GM19438 (cell line): ENCODE data around the gene HSBP1L1.

Experiments used
- ATAC-seq: cut with Tn5 transposase; IDR thresholded peaks from one replicate; pipeline ENCODE4 v1.9.1; 2021; ENCODE audit warnings: low read depth; ENCODE audit not compliant: unreplicated experiment

Gene HSBP1L1

DNA sequence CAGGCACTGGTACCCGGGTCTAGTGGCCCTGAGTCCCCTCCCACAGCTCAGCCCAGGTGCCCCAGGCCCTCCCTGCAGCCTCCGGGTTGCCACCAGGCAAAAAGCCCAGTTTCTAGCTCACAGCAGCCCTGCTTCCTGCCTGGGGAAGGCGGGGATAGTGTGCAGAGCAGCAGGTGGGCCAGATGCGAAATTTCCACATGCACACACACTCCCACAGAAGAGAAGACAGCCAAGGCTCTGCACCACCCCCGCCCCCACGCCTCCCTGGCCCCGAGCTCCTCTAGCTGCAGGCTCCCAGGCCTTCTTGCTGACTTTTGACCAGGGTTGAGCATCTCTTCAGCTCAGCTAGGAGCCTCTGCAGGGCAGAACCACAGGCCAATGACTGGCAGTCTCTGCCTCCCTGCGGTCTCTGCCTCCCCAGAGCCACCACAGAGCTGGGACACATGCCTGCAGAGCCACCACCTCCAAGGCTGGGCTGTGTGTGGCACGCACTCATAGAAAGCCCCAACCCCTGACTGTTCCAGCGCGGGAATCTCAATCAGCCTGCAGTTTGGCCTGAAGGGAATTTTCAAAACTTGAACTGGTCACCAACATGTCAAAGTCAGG lies 20.2 kb upstream of the HSBP1L1 start:
- no peak for ATAC-seq

DNA sequence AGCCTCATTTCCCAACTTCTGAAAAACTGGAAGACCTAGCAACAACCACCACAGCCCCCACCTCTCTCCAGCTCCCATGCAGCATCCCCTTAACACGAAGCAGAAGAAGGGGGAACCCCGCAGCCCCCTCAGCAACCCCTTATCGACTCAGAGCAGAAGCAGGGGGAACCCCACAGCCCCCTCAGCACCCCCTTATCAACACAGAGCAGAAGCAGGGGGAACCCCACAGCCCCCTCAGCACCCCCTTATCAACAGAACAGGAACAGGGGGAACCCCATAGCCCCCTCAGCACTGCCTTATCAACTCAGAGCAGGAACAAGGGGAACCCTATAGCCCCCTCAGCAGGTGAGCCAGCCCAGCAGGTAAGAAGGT lies 19.7 kb upstream of the HSBP1L1 start:
- no peak for ATAC-seq

- no peak for ATAC-seq
Measured at GRCh38 chr18:79945118-79946042, 19.1 kb upstream of the HSBP1L1 start.

DNA sequence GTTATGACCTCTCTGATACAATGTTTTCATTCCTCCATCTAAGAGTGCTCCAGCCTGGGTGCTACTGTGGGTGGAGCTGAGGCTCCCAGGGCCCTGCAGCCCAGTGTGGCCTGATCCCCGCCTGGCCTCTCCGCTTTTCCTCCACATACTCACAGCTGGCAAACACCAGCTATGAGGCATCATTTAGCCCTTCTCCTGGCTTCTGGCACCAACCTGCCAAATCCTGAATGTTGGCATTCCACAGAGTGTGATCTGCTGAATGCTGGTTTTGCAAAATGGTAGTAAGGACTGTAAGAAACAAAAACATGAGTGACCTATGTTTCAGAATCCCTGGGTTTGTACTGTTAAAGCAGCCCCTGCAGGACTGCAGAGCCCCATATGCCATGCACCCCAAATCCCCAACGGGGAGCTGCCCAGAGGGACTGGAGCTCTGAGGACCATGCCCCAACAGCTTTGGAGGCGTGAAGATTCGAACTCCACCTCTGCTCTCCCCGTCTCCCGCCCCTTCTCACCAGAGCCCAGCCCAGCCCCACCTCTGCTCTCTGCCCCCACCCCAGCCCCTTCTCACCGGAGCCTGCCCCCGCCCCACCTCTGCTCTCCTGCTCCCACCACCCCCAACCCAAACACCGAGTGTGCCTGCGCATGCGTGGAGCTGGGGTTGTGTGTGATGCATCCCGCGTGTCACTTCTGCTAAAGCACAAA lies 17.2 kb upstream of the HSBP1L1 start:
- ATAC-seq = no peak

DNA sequence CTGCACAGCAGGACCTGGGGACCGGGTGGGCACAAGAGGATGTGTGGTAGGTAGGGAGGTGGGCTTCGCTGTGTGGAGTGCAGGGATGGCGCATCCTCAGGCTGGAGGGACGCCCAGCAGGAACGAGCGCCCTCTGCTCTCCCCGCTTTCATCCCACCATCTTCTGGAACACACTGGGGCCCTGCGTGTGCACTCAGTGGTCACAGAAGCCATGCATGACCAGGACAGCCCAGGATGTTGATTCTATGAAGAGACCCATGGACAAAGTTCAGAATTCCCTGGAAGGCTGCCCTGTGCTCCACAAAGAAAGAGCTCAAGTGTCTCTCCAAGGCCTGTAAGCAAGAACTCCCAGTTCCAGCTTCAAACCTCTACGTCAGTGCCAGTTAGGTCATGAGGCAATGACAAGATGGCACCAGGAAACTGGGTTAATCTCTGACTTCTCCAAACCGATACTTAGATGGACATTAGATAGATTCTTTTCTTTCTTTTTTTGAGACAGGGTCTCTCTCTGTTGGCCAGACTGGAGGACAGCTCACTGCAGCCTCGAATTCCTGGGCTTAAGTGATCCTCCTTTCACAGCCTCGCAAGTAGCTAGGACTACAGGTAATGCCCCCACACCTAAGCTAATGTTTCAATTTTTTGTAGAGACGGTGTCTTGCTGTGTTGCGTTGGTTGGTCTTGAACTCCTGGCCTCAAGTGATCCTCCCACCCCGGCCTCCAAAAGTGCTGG lies 16.4 kb upstream of the HSBP1L1 start:
- ATAC-seq = no peak

GRCh38 chr18:79948719-79949411 lies 15.6 kb upstream of the HSBP1L1 start:
- no peak for ATAC-seq

DNA sequence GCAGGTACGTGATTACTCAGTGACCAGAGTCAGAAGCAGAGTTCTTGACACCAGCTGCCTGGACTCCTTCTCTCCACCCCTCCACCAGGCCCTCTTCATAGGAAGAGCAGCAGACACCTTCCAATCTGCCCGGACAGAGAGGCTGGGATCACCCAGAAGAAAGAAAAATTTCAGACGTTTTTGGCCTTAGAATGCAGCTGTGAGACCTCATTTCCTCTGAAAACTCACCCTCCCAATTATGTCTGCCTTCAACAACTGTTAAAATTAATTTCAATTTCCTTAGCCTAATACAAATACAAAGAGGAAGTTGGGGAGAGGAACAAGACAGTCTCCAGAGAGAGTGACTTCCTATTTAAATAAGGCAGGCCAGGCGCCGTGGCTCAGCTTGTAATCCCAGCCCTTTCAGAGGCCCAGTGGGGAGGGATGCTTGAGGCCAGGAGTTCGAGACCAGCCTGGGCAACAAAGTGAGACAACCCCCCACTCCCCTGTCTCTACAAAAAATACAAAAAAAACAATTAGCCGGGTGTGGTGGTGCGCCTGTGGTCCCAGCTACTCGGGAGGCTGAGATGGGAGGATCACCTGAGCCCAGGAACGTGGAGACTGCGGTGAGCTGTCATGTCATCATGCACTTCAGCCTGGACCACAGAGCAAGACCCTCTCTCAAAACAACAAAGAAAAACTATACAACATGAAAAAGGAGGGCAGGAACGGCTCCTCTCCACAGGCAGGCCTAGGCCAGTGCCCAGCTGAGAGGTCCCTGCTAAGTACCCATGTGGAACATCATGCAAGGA lies 14.6 kb upstream of the HSBP1L1 start:
- ATAC-seq = no peak

DNA sequence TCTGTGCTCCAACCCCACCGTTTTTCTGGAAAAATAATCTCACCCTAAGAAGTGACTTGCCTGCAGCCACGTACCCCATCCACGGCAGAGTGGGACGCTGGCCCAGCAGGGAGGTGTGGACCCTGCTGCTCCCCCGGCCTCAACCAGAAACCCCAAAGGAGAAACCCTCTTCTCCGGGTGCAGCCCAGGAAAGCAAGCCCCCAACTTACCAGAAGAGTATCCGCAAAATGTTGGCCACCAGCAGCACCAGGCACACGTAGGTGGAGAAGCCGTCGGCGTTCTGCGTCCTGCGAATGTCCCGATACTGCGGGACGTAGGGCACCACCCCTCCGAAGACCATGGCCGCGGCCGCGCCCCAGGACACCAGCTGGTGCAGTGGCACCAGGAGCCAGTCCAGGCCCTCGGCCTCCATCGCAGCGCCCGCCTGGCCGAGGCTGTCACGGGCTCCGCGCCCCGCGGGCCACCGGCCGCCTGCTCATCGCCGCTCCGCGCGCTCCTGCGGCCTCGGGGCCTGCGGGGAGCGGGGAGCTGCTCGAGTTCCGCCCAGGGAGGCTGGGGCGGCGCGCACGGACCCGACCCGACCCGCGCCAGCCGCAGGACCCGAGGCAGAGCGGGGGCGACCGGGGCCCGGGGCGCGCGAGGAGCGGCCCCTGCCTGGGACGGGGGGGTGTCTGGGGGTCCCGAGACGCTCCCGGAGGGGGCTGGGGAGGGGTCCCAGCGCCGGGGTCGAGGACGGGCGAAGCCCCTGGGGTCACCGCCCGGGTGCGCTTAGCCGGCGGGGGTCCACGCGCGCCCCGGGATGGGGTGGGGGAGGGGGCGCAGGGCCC lies 13.7 kb upstream of the HSBP1L1 start:
- ATAC-seq = peak; percentile 37

- peak; percentile 67 for ATAC-seq
Measured at GRCh38 chr18:79951545-79952455, 12.6 kb upstream of the HSBP1L1 start, which contains the start of gene SLC66A2. Gene SLC66A2, minus strand, starts transcription at chr18:79951653. Its CDS starts 727 bp downstream, at chr18:79950926.

- no peak for ATAC-seq
Measured at GRCh38 chr18:79952456-79952995, 11.9 kb upstream of the HSBP1L1 start.

DNA sequence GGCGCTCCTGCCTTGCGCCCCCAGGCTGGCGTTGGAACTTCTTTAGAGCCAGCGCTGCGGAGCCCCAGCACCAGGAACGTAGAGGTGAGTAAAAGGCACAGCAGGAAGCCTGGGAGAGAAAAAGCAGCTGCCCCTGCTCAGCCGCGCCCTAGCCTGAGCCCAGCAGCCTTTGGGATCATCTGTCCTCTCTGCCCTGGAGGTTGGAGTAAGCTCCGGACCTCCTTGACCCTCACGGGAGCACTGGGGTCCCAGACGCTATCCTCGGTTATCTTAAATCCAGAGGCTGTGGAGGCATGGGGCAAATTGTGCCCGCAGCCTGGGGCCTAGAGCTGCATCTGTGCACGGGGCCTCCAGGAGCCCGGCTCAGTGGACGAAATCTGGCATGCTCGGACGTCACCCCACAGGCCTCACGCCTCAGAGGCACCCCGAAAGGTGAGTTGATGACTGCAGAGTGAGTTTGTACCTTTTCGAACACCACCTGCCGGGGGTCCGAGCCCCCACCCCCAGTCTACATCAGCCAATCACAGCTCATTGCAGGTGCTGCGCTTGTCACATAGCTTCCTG lies 11.4 kb upstream of the HSBP1L1 start:
- ATAC-seq = no peak

GRCh38 chr18:79953971-79954651 lies 10.3 kb upstream of the HSBP1L1 start:
- ATAC-seq = no peak

- no peak for ATAC-seq
Measured at GRCh38 chr18:79954791-79955190, 9.7 kb upstream of the HSBP1L1 start.

GRCh38 chr18:79955302-79956075 lies 9.0 kb upstream of the HSBP1L1 start:
- no peak for ATAC-seq

DNA sequence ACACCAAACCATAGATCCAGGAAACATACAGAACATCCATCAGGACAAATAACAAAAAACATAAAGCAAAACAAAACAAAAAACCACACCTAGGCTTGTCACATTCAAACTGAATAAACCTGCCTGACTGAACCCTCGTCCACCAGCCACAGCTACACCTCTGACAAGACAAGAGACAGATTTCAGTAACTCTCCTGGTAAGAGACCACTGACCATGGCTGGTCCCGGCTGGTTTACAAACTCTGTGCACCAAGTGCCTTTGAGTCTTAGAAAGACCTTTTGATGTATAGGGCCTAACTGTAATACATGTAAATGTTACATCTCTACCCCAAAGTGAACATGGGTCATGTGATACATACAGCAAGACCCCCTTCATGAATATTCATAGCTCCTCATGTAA lies 8.2 kb upstream of the HSBP1L1 start:
- ATAC-seq = no peak

DNA sequence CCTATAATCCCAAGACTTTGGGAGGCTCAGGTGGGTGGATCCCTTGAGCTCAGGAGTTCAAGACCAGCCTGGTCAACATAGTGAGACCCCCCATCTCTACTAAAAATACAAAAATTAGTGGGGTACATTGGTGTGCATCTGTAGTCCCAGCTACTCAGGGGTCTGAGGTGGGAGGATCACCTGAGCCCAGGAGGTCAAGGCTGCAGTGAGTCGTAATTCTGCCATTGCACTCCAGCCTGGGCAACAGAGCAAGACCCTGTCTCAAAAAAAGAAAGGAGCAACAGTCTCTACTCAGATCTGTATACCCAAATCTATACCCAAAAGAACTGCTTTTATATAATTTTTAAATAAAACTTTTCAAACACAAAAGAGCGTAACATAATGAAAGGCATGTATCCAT lies 5.5 kb upstream of the HSBP1L1 start:
- no peak for ATAC-seq
